ENCODE data around the gene GNAO1.

Gene GNAO1

DNA sequence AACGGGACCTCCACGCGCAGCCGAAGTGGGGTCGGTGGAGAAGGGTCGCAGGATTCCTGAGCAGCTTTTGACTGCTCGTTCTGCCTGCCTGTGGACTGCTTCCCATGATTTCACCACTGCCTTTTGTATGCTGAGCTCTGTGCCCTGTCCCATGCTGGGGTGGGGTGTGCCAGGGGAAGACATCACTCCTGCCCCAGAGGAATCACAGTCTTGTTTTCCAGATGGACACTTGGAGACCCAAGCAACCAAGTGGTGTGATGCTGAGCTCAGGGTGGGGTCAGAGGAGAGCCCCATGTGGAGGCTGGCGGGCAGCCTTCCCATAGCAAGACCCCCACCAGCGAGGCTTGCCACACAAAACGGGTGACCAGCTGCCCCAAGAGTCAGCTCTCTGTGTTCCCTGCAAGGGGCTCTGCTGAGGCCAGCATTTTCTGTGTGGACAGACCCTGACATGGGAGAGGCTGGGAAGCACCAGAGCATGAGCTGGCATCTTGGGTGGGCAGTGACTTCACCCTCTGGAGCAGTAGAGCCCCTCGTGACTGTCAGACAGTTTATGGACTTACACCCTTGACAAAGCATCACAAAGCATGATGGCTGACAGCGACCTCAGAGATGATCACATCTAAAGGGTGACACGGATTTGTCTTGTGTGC lies 111.9 kb downstream of the GNAO1 start:
- H3K4me3 ChIP-seq: no peak overlapping the region
- no peak overlapping the region for H3K27ac ChIP-seq

DNA sequence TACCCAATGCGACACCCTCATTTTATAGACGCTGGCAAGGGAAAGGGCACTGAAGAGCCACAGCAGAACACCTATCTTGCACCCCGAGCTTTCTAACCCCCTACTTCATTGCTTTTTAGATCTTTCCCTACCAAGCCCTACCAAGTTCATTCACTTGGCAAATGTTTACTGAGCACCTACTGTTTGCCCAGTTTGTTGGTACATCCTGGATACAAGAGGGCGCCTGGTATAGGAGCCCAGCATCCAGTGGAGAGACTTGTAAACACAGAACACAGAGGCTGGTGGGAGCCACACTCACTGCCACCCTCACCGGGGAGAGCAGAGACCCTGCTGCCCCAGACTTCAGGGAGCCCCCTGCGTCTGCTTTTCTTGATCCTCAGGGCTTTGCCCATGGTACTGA lies 112.6 kb downstream of the GNAO1 start:
- no peak overlapping the region for H3K27ac ChIP-seq
- H3K4me3 ChIP-seq: no peak overlapping the region

DNA sequence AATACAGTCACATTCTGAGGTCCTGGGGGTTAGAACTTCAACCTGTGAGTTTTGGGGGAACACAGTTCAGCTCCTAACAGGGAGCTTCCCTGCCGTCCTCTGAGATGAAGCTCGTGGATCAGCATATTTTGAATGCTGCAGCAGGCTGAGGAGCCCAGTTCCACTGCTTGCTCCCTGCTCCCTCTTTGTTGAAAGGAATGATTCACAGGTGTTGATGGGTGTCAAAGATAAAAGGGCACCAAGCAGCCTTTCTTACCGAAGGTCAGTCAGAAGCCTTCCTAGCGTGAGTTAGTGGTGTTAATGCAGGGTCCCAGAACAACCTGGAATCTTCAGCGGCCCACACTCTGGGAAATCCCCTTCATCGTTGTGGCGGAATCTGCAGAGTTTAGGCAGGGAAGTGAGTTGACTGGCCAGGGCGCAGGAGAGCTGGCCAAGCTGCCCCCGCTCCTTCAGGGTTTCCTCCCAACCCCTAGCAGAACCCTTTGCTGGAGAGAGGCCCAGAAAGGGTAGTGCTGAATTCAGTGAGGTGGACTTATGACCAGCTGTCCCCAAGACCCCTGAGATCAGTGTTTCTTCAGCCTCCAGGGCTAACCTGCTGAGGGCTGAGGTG lies 114.8 kb downstream of the GNAO1 start:
- Histone ChIP-seq H3K27ac (no peak overlapping the region), H3K4me3 (no peak overlapping the region)

DNA sequence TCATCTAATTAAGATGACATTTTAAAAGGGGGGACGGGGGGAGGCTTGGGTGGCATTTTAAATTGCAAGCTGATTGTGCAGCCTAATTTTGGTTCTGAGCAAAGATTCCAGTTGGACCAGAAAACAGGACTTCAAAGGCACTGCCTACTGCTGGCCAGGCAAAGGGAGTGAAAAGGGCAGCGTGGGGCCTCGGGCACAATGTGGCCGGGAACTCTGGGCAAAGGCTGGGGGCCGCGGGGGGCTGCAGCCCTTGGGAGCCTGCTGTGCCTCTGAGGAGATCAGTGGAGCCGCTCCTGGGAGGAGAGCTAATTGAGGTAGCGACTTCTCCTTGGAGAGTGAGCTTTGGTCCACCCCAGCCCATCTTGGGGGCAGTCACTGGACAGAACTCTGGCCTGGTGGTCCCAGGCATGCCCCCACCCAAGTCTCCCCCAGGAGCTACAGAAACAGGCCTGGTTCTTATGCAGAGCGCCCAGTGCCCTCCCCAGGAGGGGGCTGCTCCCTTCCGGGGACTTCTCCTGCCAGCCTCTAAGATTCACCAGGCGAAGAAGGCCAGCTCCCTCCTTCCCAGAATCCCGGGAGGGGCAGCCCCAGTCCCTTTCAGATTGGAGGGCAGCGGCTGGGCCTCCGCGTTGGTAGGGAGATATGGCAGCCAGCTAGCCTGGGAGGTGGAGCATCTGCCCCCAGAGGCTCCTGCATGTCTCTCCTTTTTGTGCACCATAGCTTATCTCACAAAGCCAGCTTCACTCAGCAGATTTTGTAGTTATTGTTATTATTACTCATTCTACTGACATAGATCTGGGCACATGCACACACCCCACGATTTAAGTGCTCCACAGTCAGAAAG lies 115.6 kb downstream of the GNAO1 start:
- H3K4me3 ChIP-seq: no peak overlapping the region
- H3K27ac ChIP-seq: no peak overlapping the region

DNA sequence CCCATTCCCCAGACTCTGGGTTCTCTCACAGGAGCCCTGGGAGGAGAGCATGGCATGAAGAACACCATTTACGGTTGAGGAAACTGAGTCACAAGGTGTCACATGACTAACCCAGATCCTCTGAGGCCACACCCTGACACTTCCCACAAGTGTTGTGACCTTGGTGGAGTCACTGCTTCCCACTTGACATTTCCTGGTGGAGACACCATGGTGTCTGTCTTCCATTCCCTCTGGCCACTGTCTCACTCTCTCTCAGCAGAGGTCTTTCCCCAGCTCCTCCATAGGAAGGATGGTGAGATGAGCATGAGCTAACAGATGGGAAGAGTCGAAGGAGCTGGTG lies 116.2 kb downstream of the GNAO1 start:
- H3K27ac ChIP-seq: no peak overlapping the region
- H3K4me3 ChIP-seq: no peak overlapping the region

DNA sequence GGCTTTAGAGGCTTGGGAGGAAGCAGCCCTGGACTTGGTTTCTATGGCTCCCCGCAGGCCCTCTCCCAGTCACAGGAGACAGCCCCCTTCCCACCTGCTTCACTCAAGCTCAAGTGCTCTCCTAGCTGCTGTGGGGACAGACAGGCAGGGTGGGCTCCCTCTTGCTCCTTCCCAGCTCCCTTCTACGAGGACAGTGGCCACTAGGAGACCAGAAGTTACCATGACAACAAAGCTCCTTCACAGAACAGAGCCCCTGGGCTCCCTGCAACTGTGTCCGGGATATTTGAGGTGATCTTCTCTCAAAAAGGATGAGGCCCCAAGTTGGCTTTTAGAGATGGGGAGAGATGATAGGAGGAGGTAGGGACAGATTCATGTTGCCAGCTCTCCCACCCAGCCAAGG lies 117.7 kb downstream of the GNAO1 start:
- no peak overlapping the region for H3K4me3 ChIP-seq
- H3K27ac ChIP-seq: no peak overlapping the region

DNA sequence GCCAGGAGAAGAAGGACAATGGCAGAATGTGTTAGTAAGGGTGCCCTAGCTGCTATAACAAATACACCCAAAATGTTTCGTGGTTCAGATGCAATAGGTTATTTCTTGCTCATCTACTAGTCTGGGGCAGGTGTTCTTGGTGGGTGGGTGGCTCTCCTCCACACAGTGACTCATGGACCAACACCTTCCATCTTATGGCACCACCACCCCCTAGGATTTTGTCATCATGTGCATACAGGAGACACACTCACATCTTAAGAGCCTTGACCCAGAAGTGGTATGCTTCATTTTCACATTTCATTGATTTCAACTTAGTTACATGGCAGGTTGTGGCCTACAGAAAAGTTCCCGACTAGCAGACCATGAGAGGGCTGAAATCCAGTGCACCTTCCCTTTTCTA lies 119.4 kb downstream of the GNAO1 start:
- Histone ChIP-seq H3K4me3 (no peak overlapping the region), H3K27ac (no peak overlapping the region)

DNA sequence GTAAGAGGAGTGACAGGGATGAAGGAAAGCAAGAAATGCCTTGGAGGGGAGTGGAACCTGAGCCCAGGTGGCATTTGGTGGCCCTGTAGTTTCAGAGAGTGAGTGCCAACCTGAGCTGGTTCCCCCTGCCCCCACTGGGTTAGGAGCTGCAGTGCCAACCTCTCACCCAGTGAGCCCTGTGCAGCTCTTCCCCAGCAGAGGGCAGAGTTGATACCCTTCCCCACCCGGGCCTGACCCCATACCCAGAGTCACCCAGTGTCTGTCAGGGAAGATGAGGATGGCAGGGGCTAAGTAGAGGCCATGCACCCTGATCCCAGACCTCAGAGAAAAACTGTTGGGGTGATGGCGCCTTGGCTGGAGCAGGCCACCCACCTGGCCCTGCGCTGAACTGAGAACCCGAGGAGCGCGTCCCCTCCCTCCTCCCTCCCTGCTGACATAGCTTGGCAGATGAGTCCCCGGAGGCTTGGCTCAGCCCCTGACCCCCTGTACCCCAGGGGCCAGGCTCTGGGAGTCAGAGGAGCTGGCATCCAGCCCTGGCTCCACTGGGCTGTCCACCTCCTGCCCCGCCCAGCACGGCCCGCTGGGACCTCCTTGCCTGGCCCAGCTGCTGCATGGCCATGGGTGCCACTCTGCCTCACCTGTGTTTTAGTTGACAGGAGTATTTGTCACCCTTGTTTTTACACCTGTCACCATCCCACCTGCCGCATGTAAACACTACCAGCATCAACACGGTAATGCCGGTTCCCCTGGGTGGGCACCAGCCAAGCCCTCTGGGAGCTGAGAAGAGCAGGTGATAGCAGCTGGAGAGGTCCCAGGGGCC lies 120.1 kb downstream of the GNAO1 start:
- H3K27ac ChIP-seq: no peak overlapping the region

DNA sequence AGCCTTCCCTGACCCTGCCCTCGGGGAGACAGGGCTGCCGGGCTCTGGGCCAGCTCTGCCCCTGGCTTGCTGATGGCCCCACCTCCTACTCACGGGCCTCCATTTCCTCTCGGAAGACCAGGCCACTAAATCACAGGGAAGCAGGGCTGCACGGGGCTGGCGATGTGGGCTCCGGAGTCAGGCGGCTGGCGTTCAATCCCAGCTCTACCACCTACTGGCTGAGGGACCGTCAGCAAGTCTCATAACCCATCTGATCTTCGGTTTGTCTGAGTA lies 120.7 kb downstream of the GNAO1 start:
- no peak overlapping the region for H3K27ac ChIP-seq
- H3K4me3 ChIP-seq: no peak overlapping the region

More for the DNA sequence above, 120.1 kb downstream of the GNAO1 start:
- no peak overlapping the region for H3K4me3 ChIP-seq

DNA sequence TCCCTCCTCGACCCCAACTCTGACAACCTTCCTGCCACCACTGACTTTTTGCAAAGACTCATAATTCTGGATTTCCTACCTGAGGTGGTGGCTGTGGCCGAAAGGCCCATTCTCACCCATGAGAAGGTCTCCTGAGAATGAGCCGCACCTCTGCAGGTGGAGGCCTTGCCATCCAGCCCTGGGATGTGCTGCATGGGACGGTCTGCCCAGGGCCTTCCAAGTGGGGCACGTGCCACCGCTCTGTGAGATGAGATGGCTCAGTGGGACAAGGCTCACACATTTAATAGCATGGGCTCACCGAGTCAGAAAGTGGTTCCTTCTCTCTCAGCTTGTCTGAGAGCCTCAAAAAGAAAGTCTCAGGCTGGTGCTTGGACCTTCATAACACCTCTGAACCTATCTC lies 121.3 kb downstream of the GNAO1 start:
- H3K4me3 ChIP-seq: no peak overlapping the region
- H3K27ac ChIP-seq: no peak overlapping the region

DNA sequence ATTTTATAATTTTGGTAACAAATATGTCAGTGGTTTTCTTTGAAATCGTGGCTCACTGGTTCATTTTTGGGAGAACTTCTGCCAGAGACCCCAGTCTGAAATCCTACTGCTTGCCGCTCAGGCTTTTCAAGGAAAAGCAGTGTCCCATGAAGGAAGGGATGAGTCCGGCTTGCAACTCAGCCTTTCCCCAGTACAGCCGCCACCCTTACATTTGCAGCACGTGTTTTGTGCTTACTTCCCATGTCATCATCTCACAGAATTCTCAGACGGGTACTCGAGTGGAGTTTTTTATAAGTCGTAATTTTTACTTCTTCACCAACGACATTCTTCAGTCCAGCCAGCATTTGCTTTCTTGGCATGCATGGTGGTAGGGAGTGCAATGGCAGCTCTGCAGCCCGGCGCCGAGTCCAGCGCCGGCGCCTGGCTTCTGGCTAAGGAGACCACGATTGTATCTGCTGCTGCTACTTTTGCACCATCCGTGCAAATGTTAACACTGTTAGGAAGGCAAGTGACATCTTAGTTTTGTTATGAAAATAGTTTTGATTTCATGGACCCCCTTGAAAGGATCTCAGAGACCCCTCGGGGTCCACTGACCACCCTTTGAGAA lies 123.1 kb downstream of the GNAO1 start:
- no peak overlapping the region for H3K4me3 ChIP-seq
- no peak overlapping the region for H3K27ac ChIP-seq

DNA sequence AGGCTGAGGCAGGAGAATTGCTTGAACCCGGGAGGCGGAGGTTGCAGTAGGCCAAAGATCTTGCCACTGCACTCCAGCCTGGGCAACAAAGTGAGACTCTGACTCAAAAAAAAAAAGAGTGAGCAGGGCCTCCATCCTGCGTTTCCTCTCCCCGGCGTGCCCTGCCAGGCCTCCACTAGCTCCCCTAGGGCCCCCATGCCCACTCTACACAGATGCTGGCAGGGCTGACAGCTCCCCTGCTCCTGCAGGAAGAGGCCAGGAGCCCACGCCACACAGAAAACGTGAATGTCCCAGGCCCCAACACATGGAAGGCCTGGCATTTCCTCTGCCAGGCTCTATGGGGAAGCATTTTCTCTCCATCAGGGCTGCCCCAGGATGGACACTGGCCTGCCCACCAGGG lies 124.7 kb downstream of the GNAO1 start:
- H3K27ac ChIP-seq: no peak overlapping the region
- H3K4me3 ChIP-seq: no peak overlapping the region

DNA sequence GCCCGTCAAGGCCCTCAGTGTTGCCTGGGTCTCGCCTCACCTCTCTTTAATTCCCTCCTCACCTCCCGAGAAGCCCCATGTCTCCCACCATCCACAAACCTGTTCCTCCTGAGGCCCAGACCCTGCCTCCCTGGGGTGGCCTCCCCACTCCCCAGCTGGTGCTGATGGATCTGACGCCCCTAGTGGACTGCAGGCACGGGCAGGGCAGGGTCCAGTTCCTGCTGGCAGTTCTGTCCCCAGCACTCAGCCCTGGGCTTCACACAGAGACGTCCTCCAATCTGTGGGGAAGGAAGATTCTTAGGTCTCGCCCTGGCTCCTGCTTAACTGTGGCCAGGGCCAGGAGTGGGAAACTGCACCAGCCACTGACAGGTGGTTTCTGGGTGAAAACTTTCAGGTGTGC lies 125.3 kb downstream of the GNAO1 start:
- no peak overlapping the region for H3K4me3 ChIP-seq
- no peak overlapping the region for H3K27ac ChIP-seq

DNA sequence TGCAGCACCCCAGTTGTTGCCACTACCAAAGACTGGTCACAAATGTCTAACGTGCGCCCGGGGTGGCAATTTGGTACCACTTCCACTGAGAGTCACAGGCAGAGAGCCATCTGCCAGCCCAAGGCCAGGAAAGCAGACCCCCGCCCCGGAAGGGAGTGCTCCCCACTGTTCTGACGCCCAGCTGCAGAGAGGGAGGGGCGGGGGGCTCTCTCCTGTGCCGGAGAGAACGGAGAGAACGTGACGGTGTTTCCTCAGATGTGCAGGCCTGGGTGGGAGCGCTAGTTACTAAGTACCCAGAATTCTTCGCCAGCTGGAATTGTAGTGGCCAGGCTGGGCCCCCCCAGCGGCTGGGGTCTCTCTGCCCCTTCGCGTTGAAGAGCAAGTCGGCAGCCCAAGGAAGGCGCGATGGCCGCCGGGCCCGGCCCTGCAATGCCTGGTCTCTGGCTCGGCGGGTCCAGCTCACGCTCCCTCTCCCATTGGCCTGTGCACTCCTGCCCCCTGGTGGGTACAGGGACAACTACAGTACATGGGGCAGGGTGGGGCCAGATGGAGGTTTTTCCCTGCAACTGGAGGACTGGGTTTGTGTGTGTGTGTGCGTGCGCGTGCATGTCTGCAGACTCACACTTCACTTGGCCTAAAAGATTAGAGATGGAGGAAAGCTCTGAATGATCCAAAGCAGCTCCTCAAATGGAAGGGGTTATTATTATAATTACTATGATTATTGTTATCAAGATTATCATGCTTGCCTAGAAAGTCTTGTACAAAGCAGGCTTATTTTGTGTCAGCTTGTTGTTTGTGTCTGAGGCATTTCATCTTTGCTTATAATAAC lies 126.9 kb downstream of the GNAO1 start:
- peak overlapping the region in 3 of 7 experiments; percentile 1 to 30 (median 2) for H3K4me3 ChIP-seq
- H3K27ac ChIP-seq: peak overlapping the region in 2 of 21 experiments; percentile 14 to 24

DNA sequence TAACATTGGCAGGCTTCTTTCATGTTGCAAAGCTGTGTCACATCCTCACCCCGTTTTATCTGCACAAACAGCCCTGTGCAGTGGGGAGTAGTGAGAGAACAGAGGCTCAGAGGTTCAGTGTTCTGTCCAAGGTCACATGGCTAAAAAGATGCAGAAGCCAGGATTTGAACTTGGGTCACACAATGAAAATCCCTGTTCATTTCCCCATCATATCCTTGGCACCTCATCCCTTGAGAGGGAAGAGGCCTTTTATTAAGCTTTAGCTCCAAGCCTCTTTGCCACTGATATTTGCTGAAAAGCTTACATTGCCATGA lies 127.5 kb downstream of the GNAO1 start:
- no peak overlapping the region for H3K4me3 ChIP-seq
- H3K27ac ChIP-seq: no peak overlapping the region

DNA sequence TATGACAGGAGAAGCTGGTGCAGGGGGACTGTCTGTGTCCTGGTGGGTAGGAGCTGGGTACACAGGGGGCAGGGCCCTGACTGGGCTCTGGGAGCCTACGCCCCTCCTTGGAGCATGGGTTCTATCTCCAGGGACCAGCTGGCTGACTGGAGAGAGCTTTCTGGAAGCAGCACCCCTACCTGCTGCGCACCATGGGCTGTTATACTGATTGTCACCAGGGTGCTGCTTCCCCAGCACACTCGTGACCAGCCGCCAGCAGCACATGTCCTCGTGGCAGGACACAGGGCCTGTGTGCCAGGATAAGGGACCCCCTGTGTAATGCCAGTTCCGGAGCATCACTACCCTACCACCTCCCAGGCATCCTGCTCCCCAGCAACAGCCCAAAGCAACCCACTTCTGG lies 128.1 kb downstream of the GNAO1 start:
- H3K4me3 ChIP-seq: no peak overlapping the region
- no peak overlapping the region for H3K27ac ChIP-seq

DNA sequence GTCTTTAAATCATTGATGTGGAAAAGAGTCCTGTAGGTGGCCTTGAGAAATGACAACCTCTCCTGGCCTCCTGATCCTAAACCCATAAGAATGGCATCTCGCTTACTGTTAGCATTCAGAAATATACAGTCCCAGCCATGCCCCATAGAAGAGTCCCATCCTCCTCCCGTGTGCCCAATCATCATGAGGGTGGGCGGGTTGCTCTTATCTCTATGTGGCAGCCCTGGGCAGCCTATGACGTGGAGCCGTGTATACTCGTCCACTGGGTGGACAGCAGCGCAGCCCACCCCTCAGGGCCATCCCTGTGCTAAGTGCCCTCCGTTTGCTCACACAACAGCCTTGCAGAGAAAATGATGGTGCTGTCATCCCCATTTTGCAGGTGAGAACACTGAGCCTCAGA lies 128.8 kb downstream of the GNAO1 start:
- Histone ChIP-seq H3K4me3 (no peak overlapping the region), H3K27ac (no peak overlapping the region)

DNA sequence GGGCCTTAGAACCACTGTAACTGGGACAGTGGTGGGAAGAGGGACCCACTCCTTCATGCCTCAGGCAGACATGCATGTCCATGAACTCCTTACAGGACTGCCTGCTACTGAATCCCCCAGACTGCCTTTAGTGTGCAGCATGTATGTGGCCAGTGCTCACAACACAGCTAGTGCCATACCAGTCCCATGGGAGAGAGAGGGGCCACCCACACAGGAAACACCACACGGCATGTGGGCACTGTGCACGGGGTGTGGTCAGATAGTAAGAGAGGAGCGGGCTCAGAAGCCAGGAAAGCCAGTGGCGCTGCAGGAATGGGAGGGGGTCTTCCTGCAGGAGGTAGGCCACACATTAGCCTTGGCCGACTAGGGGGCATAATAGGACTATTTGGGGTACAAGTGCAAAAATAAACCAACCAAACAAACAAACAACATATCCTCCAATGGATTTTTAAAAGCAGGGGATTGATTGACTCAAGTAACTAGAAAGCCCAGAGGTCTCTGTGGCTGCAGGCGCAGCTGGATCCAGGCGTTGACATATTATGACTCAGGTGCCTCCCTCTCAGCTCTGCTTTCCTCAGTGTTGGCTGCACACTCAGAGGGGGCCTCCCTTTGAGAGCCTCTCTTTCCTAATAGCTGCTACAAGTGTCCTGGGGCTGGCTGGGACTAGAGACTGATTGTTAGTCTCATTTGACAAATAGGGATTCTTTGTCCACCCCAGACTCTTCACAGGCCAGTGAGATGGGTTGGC lies 129.7 kb downstream of the GNAO1 start:
- Histone ChIP-seq H3K27ac (no peak overlapping the region), H3K4me3 (no peak overlapping the region)

DNA sequence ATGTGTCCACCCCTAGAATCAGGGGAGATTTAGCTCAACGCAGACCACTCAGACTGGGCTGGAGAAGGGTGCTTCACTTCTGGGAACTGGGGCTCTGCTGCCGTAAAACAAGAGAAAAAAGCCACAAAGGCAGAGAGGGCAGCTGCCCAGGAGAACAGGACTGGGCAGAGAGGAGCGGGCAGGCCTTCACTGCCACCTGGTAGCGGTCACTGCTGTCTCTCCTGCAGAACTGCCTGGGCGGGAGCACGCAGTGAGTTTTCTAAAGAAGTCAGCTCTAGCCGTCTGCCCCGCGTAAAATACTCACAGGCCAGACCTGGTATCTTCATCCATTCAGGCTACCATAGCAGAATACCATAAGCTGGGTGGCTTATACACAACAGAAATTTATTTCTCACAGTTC lies 130.3 kb downstream of the GNAO1 start:
- Histone ChIP-seq H3K4me3 (no peak overlapping the region), H3K27ac (no peak overlapping the region)

Measured in skin epidermis (tissue), 12 donors.